HL-60 (cell line): ENCODE data around the gene CHRNG.

Source experiments
- DNase-seq, 2 experiments: peaks; one replicate each; pipeline ENCODE4 v3.0.0-alpha.2; 2010 to 2020; ENCODE audit warnings: low read depth in 1 of 2, low spot score in 1 of 2
- H3K27ac ChIP-seq: fragments of 250-450 bp; sonication (Bioruptor Pico); replicated peaks from 2 replicates; pipeline ENCODE4 v1.5.1; 2020; ENCODE audit warnings: mild to moderate bottlenecking, moderate library complexity
- H3K27me3 ChIP-seq: fragments of 250-450 bp; sonication (Bioruptor Pico); 2 replicates; pipeline ENCODE4 v1.5.1; 2021; ENCODE audit warnings: mild to moderate bottlenecking, moderate library complexity; ENCODE audit not compliant: insufficient read depth, poor library complexity, severe bottlenecking
- H3K4me3 ChIP-seq: replicated peaks from 2 replicates; pipeline ENCODE4 v1.5.1; 2011; ENCODE audit warnings: mild to moderate bottlenecking, control low read depth, low read length; ENCODE audit not compliant: insufficient read depth
- GABPA ChIP-seq: IDR thresholded peaks from 2 replicates; pipeline ENCODE4 v1.6.1; 2012; ENCODE audit warnings: low read depth
- POLR2AphosphoS5 ChIP-seq: IDR thresholded peaks from 2 replicates; pipeline ENCODE4 v1.6.1; 2012; ENCODE audit warnings: low read depth
- REST ChIP-seq: IDR thresholded peaks from 2 replicates; pipeline ENCODE4 v1.6.1; 2012; ENCODE audit warnings: low read depth; ENCODE audit not compliant: insufficient replicate concordance
- SPI1 ChIP-seq: IDR thresholded peaks from 2 replicates; pipeline ENCODE4 v1.6.1; 2012; ENCODE audit warnings: low read depth, mild to moderate bottlenecking, borderline replicate concordance
- TF ChIP-seq, protein P1 (sequence below): IDR thresholded peaks from one replicate; pipeline ENCODE4 v1.5.1; 2011; ENCODE audit warnings: low read length, control low read depth, inconsistent platforms; ENCODE audit not compliant: insufficient read depth

Gene CHRNG

DNA sequence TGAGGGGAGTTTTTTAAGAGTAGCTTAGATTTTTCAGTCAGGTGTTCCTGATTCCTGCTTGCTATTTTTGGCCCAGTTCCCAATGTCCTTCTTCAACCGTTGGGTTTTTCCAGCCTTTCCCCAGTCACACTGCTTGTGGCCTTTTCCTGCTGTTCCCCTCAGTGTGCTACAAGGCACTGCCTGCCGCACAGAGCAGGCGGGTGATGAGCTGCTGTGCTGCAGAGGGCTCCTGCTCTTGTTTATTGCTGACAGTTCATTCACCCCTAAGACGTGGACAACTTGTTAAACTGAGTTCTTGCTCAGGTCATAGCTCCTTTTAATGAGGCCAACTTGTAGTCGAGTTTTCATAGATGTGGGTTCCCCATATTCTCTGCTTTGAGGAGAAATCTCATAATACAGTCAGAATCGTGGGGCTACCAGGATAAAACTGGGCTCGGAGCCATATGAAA, 31.6 kb downstream of the CHRNG start:
- Histone ChIP-seq H3K27me3 (no peaks in the 10 kb centered on the region), H3K4me3 (no peak overlapping the region)
- DNase-seq: no peak

DNA sequence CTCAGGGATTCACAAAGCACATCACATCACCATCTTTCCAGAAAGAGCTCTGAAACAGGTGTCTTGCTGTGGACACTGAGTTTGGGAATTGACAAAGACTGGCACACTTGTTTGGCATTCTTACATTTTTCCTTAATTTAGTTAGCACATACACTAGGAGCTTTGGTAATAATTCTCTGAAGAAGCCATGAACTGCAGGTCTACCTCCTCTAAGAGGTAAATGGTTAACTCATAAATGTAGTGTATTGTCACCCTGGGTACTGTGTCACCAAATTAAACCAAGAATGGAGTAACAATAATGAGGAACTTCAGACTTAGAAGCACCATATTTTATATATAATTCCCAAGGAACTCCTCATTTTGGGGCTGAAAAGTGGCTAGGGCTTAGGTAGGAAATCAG, 33.5 kb downstream of the CHRNG start:
- no peak overlapping the region for H3K4me3 ChIP-seq
- H3K27ac ChIP-seq: no peak overlapping the region
- TF ChIP-seq, protein P1, sequence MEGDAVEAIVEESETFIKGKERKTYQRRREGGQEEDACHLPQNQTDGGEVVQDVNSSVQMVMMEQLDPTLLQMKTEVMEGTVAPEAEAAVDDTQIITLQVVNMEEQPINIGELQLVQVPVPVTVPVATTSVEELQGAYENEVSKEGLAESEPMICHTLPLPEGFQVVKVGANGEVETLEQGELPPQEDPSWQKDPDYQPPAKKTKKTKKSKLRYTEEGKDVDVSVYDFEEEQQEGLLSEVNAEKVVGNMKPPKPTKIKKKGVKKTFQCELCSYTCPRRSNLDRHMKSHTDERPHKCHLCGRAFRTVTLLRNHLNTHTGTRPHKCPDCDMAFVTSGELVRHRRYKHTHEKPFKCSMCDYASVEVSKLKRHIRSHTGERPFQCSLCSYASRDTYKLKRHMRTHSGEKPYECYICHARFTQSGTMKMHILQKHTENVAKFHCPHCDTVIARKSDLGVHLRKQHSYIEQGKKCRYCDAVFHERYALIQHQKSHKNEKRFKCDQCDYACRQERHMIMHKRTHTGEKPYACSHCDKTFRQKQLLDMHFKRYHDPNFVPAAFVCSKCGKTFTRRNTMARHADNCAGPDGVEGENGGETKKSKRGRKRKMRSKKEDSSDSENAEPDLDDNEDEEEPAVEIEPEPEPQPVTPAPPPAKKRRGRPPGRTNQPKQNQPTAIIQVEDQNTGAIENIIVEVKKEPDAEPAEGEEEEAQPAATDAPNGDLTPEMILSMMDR: no peak
- no peak for TF ChIP-seq REST
- no peak for TF ChIP-seq SPI1
- no peak for TF ChIP-seq GABPA
- no peak for TF ChIP-seq POLR2AphosphoS5
- H3K27me3 ChIP-seq: no peaks in the 10 kb centered on the region
- DNase-seq: no peak

More for the DNA sequence above, 31.6 kb downstream of the CHRNG start:
- H3K27ac ChIP-seq: no peak overlapping the region
- TF ChIP-seq, protein P1: no peak
- TF ChIP-seq SPI1: no peak
- no peak for TF ChIP-seq POLR2AphosphoS5
- TF ChIP-seq GABPA: no peak
- TF ChIP-seq REST: no peak

DNA sequence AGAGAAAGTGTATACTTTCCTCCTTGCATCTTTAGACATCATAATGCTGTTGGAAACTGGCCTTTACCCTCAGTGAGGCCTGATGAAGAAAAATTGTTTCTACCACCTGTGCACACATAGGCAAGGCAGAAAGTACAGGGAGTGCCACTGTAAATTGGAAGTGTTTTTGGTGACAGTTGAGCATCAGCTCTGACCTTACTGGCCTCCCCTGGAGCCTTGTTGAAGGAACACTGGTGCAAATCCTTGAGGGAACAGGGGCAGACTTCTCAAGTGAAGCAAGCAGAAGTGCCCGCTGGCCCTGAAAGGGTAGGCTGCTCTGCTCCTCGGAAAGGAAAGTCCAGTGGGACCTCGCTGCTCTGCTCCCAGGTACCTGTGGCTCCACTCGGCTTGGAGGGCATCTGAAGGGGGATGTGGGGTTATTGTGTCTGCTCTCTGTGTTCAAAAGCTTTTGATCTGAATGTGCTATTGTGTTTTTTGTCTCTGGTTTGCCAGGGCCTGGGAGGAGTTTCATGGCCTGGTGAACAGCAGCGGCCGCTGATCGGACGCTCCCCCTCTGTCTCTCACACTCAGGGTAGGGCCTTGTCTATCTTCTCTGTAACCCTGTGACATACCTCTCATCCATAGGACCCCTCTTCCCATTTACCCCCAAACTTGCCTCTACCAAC, 34.4 kb downstream of the CHRNG start:
- Histone ChIP-seq H3K27ac (no peak overlapping the region), H3K27me3 (no peaks in the 10 kb centered on the region), H3K4me3 (no peak overlapping the region)
- no peak for DNase-seq
- TF ChIP-seq SPI1: no peak
- TF ChIP-seq, protein P1: no peak
- no peak for TF ChIP-seq POLR2AphosphoS5
- no peak for TF ChIP-seq REST
- TF ChIP-seq GABPA: no peak
